SK-N-SH (cell line): Measurements from ENCODE around the gene CYP1A1. TPM values are rescaled to one million over a fixed set of nuclear protein-coding genes. Genes with fewer than 3 reads are reported as not detected.

Source experiments
- CTCF ChIA-PET: fragments of 300-600, 350-600 bp; formaldehyde crosslinking; extraction: SDS; loops from one replicate; lab custom pipeline; 2021; lab: Yijun Ruan, JAX
- POLR2A ChIA-PET: fragments of 350-600 bp; sonication (Branson Sonifier 250); formaldehyde crosslinking; extraction: SDS; loops from one replicate; lab custom pipeline; 2020; ENCODE audit warnings: antibody characterized with exemption, inconsistent platforms; lab: Yijun Ruan, JAX
- DNase-seq: peaks from one replicate; pipeline ENCODE4 v3.0.0; 2012
- H2AFZ ChIP-seq: fragments of 200-600 bp; sonication (generic); 2 replicates; pipeline ENCODE4 v1.8.1; 2016; ENCODE audit warnings: antibody characterized with exemption, mild to moderate bottlenecking, low read depth
- H3F3A ChIP-seq: fragments of 200-600 bp; sonication (generic); replicated peaks from 2 replicates; pipeline ENCODE3; 2016; ENCODE audit warnings: antibody characterized with exemption, mild to moderate bottlenecking; ENCODE audit not compliant: insufficient read depth
- H3K27ac ChIP-seq, 2 experiments: fragments of 200-500 bp in 1 of 2; fragments of 200-600 bp in 1 of 2; sonication (Bioruptor generic) in 1 of 2; sonication (generic), shearing (Covaris generic) in 1 of 2; 2 replicates each; pipeline versions ENCODE4 v1.5.1 to v1.6.1; 2014 to 2016; ENCODE audit warnings: low read depth in 2 of 2, inconsistent platforms in 1 of 2, low read length in 1 of 2, mild to moderate bottlenecking in 1 of 2, mixed read lengths in 1 of 2
- H3K27me3 ChIP-seq: fragments of 200-600 bp; sonication (generic), shearing (Covaris generic); 2 replicates; pipeline ENCODE4 v1.6.1; 2016; ENCODE audit warnings: mixed run types; ENCODE audit not compliant: insufficient read depth
- H3K36me3 ChIP-seq, 2 experiments: fragments of 200-500 bp in 1 of 2; fragments of 200-600 bp in 1 of 2; sonication (Bioruptor generic) in 1 of 2; sonication (generic) in 1 of 2; replicated peaks in 1 of 2; 2 replicates each; pipeline versions ENCODE3 to v1.5.1; 2014 to 2016; ENCODE audit warnings: low read length in 1 of 2, mild to moderate bottlenecking in 1 of 2; ENCODE audit not compliant: insufficient read depth in 2 of 2, control insufficient read depth in 1 of 2
- H3K4me1 ChIP-seq, 2 experiments: fragments of 200-500 bp in 1 of 2; fragments of 200-600 bp in 1 of 2; sonication (Bioruptor generic) in 1 of 2; sonication (generic), shearing (Covaris generic) in 1 of 2; 2 replicates each; pipeline versions ENCODE4 v1.5.1 to v1.6.1; 2014 to 2016; ENCODE audit warnings: low read depth in 1 of 2, low read length in 1 of 2, mixed run types in 1 of 2; ENCODE audit not compliant: insufficient read depth in 2 of 2, control insufficient read depth in 1 of 2
- H3K4me2 ChIP-seq: fragments of 200-600 bp; sonication (generic), shearing (Covaris generic); 2 replicates; pipeline ENCODE4 v1.6.1; 2017; ENCODE audit warnings: mixed run types
- H3K4me3 ChIP-seq, 2 experiments: fragments of 200-500 bp in 1 of 2; fragments of 200-600 bp in 1 of 2; sonication (Bioruptor generic) in 1 of 2; sonication (generic), shearing (Covaris generic) in 1 of 2; 2 replicates each; pipeline versions ENCODE4 v1.5.1 to v1.8.1; 2014 to 2016; ENCODE audit warnings: low read depth in 2 of 2, inconsistent platforms in 1 of 2, low read length in 1 of 2, mild to moderate bottlenecking in 1 of 2, mixed read lengths in 1 of 2, moderate library complexity in 1 of 2
- H3K79me2 ChIP-seq: fragments of 200-600 bp; sonication (generic); 2 replicates; pipeline ENCODE4 v1.8.1; 2017; ENCODE audit warnings: mild to moderate bottlenecking; ENCODE audit not compliant: insufficient read depth
- H3K9ac ChIP-seq: fragments of 200-600 bp; sonication (generic); 2 replicates; pipeline ENCODE4 v1.6.1; 2017; ENCODE audit warnings: mixed run types
- H3K9me2 ChIP-seq: fragments of 200-600 bp; sonication (generic); 2 replicates; pipeline ENCODE4 v1.6.1; 2017; ENCODE audit warnings: mixed run types
- H3K9me3 ChIP-seq: fragments of 200-600 bp; sonication (generic); 2 replicates; pipeline ENCODE4 v1.6.1; 2017; ENCODE audit warnings: mixed run types, mild to moderate bottlenecking, moderate library complexity
- H4K20me1 ChIP-seq: fragments of 200-600 bp; sonication (generic); 2 replicates; pipeline ENCODE4 v1.6.1; 2017; ENCODE audit warnings: mild to moderate bottlenecking, mixed run types; ENCODE audit not compliant: insufficient read depth
- ELF1 ChIP-seq: IDR thresholded peaks from 2 replicates; pipeline ENCODE4 v1.4.0; 2012
- EZH2phosphoT487 ChIP-seq: fragments of 200-600 bp; sonication (generic); IDR thresholded peaks from 2 replicates; pipeline ENCODE4 v1.6.1; 2017; ENCODE audit warnings: low read depth, mixed run types, mild to moderate bottlenecking, antibody characterized with exemption, moderate library complexity, borderline replicate concordance
- FOXJ3 ChIP-seq: sonication (generic); formaldehyde crosslinking; IDR thresholded peaks from 2 replicates; pipeline ENCODE4 v1.5.1; 2020; ENCODE audit warnings: mild to moderate bottlenecking, missing genetic modification reagents
- GABPA ChIP-seq: IDR thresholded peaks from 2 replicates; pipeline ENCODE4 v1.4.0; 2012; ENCODE audit warnings: low read depth, mild to moderate bottlenecking
- GATA2 ChIP-seq: sonication (generic); formaldehyde crosslinking; IDR thresholded peaks from 2 replicates; pipeline ENCODE4 v1.5.0; 2020; ENCODE audit warnings: mild to moderate bottlenecking, missing genetic modification reagents
- IRF3 ChIP-seq: fragments of 150-350 bp; IDR thresholded peaks from 2 replicates; pipeline ENCODE4 v1.6.1; 2016; ENCODE audit warnings: mild to moderate bottlenecking, low read depth, low read length
- MEF2A ChIP-seq: IDR thresholded peaks from 2 replicates; pipeline ENCODE4 v1.4.0; 2012; ENCODE audit warnings: low read depth, borderline replicate concordance
- MXI1 ChIP-seq: IDR thresholded peaks from 2 replicates; pipeline ENCODE4 v1.6.1; 2012; ENCODE audit warnings: mild to moderate bottlenecking, low read depth, low read length, improper control_type of control experiment
- RAD21 ChIP-seq: IDR thresholded peaks from 2 replicates; pipeline ENCODE4 v1.6.1; 2012; ENCODE audit warnings: mild to moderate bottlenecking, low read length
- SMC3 ChIP-seq: IDR thresholded peaks from 2 replicates; pipeline ENCODE4 v1.6.1; 2012; ENCODE audit warnings: low read depth, low read length, improper control_type of control experiment
- YY1 ChIP-seq: IDR thresholded peaks from 2 replicates; pipeline ENCODE4 v1.4.0; 2012; ENCODE audit warnings: low read depth, mild to moderate bottlenecking
- WGBS: methylation state at CpG from one replicate; pipeline ENCODE4 v1.1.6; 2017; ENCODE audit warnings: low lambda C conversion rate; 5-methylcytosine and 5-hydroxymethylcytosine counted together
- polyA plus RNA-seq, 3 experiments: library from polyadenylated mRNA; depleted of rRNA; stranded (reverse); fragments of >200 nt; gene quantifications; 2 replicates each; pipeline ENCODE4 v1.2.3, GENCODE V29; 2012
- TF ChIP-seq, protein P1 (sequence below): IDR thresholded peaks from 2 replicates; pipeline ENCODE4 v1.6.1; 2012; ENCODE audit warnings: mild to moderate bottlenecking, low read depth, low read length, moderate library complexity
- TF ChIP-seq, protein P2 (sequence below): fragments of 150-350 bp; IDR thresholded peaks from 2 replicates; pipeline ENCODE4 v1.6.1; 2017; ENCODE audit warnings: antibody characterized with exemption, low read length, low read depth, borderline replicate concordance

CYP1A1 gene
- polyA plus RNA-seq, 1 of the 3 experiments (the other 2 are of a cell fraction): 0.07 TPM

- TF ChIP-seq YY1 (no peak), GATA2 (CRISPR knock-in tag) (no peak), SMC3 (no peak), ELF1 (no peak), RAD21 (no peak), FOXJ3 (CRISPR knock-in tag) (no peak), IRF3 (no peak), EZH2phosphoT487 (no peak), MXI1 (no peak), GABPA (no peak), MEF2A (no peak)
- TF ChIP-seq, protein P1, sequence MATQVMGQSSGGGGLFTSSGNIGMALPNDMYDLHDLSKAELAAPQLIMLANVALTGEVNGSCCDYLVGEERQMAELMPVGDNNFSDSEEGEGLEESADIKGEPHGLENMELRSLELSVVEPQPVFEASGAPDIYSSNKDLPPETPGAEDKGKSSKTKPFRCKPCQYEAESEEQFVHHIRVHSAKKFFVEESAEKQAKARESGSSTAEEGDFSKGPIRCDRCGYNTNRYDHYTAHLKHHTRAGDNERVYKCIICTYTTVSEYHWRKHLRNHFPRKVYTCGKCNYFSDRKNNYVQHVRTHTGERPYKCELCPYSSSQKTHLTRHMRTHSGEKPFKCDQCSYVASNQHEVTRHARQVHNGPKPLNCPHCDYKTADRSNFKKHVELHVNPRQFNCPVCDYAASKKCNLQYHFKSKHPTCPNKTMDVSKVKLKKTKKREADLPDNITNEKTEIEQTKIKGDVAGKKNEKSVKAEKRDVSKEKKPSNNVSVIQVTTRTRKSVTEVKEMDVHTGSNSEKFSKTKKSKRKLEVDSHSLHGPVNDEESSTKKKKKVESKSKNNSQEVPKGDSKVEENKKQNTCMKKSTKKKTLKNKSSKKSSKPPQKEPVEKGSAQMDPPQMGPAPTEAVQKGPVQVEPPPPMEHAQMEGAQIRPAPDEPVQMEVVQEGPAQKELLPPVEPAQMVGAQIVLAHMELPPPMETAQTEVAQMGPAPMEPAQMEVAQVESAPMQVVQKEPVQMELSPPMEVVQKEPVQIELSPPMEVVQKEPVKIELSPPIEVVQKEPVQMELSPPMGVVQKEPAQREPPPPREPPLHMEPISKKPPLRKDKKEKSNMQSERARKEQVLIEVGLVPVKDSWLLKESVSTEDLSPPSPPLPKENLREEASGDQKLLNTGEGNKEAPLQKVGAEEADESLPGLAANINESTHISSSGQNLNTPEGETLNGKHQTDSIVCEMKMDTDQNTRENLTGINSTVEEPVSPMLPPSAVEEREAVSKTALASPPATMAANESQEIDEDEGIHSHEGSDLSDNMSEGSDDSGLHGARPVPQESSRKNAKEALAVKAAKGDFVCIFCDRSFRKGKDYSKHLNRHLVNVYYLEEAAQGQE: no peak
- TF ChIP-seq, protein P2, sequence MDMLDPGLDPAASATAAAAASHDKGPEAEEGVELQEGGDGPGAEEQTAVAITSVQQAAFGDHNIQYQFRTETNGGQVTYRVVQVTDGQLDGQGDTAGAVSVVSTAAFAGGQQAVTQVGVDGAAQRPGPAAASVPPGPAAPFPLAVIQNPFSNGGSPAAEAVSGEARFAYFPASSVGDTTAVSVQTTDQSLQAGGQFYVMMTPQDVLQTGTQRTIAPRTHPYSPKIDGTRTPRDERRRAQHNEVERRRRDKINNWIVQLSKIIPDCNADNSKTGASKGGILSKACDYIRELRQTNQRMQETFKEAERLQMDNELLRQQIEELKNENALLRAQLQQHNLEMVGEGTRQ: no peak
- no peaks in the 10 kb centered on the region for H3K36me3 ChIP-seq
- no peaks in the 10 kb centered on the region for H3F3A ChIP-seq
- ChIA-PET POLR2A (no interaction called here), CTCF (interaction anchor here (1.0 kb wide), 1 partner anchor 134 kb away, joined by 3 read pairs; no protein-coding TSS in a partner anchor)
- no peaks in the 10 kb centered on the region for H3K4me1 ChIP-seq
- H2AFZ ChIP-seq: no peak overlapping the region
- H3K4me2 ChIP-seq: no peak overlapping the region
- no peaks in the 10 kb centered on the region for H4K20me1 ChIP-seq
- no peaks in the 10 kb centered on the region for H3K9me3 ChIP-seq
- DNase-seq: no peak
- WGBS: 10% methylated on average over 3 of the region's 3 CpGs
- no peak overlapping the region for H3K9ac ChIP-seq
- H3K27me3 ChIP-seq: peaks cover 22% of the 10 kb centered on the region; the same call in 1 of the 2 replicates
- H3K9me2 ChIP-seq: no peaks in the 10 kb centered on the region
- no peaks in the 10 kb centered on the region for H3K79me2 ChIP-seq
- no peak overlapping the region for H3K4me3 ChIP-seq
- H3K27ac ChIP-seq: no peak overlapping the region
Observed at GRCh38 chr15:74709892-74710291, 15.4 kb downstream of the CYP1A1 start.
